HepG2 (cell line): ENCODE measurements around the gene CIROP. TPM values are rescaled to one million over a fixed set of nuclear protein-coding genes. Genes with fewer than 3 reads are reported as not detected.

Experiments
- AHR ChIP-seq: IDR thresholded peaks from 2 replicates; pipeline ENCODE4 v1.6.1; 2018; ENCODE audit warnings: missing genetic modification reagents, missing compliant biosample characterization
- ATRX ChIP-seq: sonication (generic); formaldehyde crosslinking; IDR thresholded peaks from 2 replicates; pipeline ENCODE4 v1.4.0; 2020; ENCODE audit warnings: missing genetic modification reagents, borderline replicate concordance
- CBFB ChIP-seq: sonication (generic); formaldehyde crosslinking; IDR thresholded peaks from 2 replicates; pipeline ENCODE4 v1.4.0; 2020; ENCODE audit warnings: missing genetic modification reagents
- HNF4A ChIP-seq: sonication (generic); formaldehyde crosslinking; IDR thresholded peaks from 2 replicates; pipeline ENCODE4 v1.4.0; 2020; ENCODE audit warnings: missing genetic modification reagents
- HOXA5 ChIP-seq: sonication (generic); formaldehyde crosslinking; IDR thresholded peaks from 2 replicates; pipeline ENCODE4 v1.4.0; 2020; ENCODE audit warnings: missing genetic modification reagents
- JUN ChIP-seq: sonication (generic); formaldehyde crosslinking; IDR thresholded peaks from 2 replicates; pipeline ENCODE4 v1.4.0; 2020; ENCODE audit warnings: mild to moderate bottlenecking, missing genetic modification reagents
- NCOA1 ChIP-seq: sonication (generic); formaldehyde crosslinking; IDR thresholded peaks from 2 replicates; pipeline ENCODE4 v1.9.0; 2021; ENCODE audit warnings: missing genetic modification reagents
- NFKBIZ ChIP-seq: IDR thresholded peaks from 2 replicates; pipeline ENCODE4 v1.6.1; 2018; ENCODE audit warnings: missing genetic modification reagents, missing compliant biosample characterization
- TAF1 ChIP-seq: sonication (generic); formaldehyde crosslinking; IDR thresholded peaks from 2 replicates; pipeline ENCODE4 v1.4.0; 2020; ENCODE audit warnings: missing genetic modification reagents
- THAP11 ChIP-seq: IDR thresholded peaks from 2 replicates; pipeline ENCODE4 v1.6.1; 2016; ENCODE audit warnings: missing biosample characterization, missing genetic modification reagents
- ZFP82 ChIP-seq: sonication (generic); formaldehyde crosslinking; IDR thresholded peaks from 2 replicates; pipeline ENCODE4 v1.5.1; 2020; ENCODE audit warnings: mild to moderate bottlenecking, missing genetic modification reagents, borderline replicate concordance
- ZNF44 ChIP-seq: sonication (generic); formaldehyde crosslinking; IDR thresholded peaks from 2 replicates; pipeline ENCODE4 v1.5.1; 2020; ENCODE audit warnings: mild to moderate bottlenecking, missing genetic modification reagents
- ZNF772 ChIP-seq: sonication (generic); formaldehyde crosslinking; IDR thresholded peaks from 2 replicates; pipeline ENCODE4 v1.5.0; 2020; ENCODE audit warnings: mild to moderate bottlenecking, missing genetic modification reagents
- polyA plus RNA-seq, 8 experiments: library from polyadenylated mRNA; depleted of rRNA in 3 of 8; stranded (reverse) in 7 of 8; unstranded in 1 of 8; fragments of >200 nt; fragmentation: Illumina TruSeq in 4 of 8; extraction: Trizol in 4 of 8; gene quantifications; 2 replicates each; pipeline versions ENCODE4 v1.2.1 to v1.2.3, GENCODE V29; 2011 to 2016; ENCODE audit warnings: low read depth in 4 of 8, missing spikeins in 1 of 8, mixed read lengths in 1 of 8; ENCODE audit not compliant: insufficient read depth in 1 of 8
- total RNA-seq, 5 experiments: library from RNA; depleted of rRNA; stranded (reverse); fragments of >200 nt; fragmentation: Illumina TruSeq; extraction: Trizol; gene quantifications; 2 replicates each; pipeline ENCODE4 v1.2.3, GENCODE V29; 2016; ENCODE audit warnings: low read depth in 1 of 5
- TF ChIP-seq, protein P1 (sequence below): sonication (generic); formaldehyde crosslinking; IDR thresholded peaks from 2 replicates; pipeline ENCODE4 v1.4.0; 2020; ENCODE audit warnings: missing genetic modification reagents, borderline replicate concordance
- TF ChIP-seq, protein P2 (sequence below): sonication (generic); formaldehyde crosslinking; IDR thresholded peaks from 2 replicates; pipeline ENCODE4 v1.5.1; 2020; ENCODE audit warnings: missing genetic modification reagents, mild to moderate bottlenecking, borderline replicate concordance
- TF ChIP-seq, protein P3 (sequence below): sonication (generic); formaldehyde crosslinking; IDR thresholded peaks from 2 replicates; pipeline ENCODE4 v1.4.0; 2020; ENCODE audit warnings: missing genetic modification reagents
- TF ChIP-seq, protein P4 (sequence below): fragments of 450-650 bp; IDR thresholded peaks from 2 replicates; pipeline ENCODE4 v1.6.1; 2017
- TF ChIP-seq, protein P5 (sequence below): sonication (generic); formaldehyde crosslinking; IDR thresholded peaks from 2 replicates; pipeline ENCODE4 v1.4.0; 2020; ENCODE audit warnings: missing genetic modification reagents
- TF ChIP-seq, protein P6 (sequence below): IDR thresholded peaks from 2 replicates; pipeline ENCODE4 v1.6.1; 2016; ENCODE audit warnings: missing biosample characterization, missing genetic modification reagents, low read depth
- TF ChIP-seq, protein P7 (sequence below): sonication (generic); formaldehyde crosslinking; IDR thresholded peaks from 2 replicates; pipeline ENCODE4 v1.4.0; 2020; ENCODE audit warnings: missing genetic modification reagents, borderline replicate concordance

The CIROP gene
- total and polyA plus RNA-seq, 2 of the 13 experiments (the other 11 are each of a cell fraction or from before 2014, with no cell fraction given): 0.07 TPM; not detected in 1

DNA sequence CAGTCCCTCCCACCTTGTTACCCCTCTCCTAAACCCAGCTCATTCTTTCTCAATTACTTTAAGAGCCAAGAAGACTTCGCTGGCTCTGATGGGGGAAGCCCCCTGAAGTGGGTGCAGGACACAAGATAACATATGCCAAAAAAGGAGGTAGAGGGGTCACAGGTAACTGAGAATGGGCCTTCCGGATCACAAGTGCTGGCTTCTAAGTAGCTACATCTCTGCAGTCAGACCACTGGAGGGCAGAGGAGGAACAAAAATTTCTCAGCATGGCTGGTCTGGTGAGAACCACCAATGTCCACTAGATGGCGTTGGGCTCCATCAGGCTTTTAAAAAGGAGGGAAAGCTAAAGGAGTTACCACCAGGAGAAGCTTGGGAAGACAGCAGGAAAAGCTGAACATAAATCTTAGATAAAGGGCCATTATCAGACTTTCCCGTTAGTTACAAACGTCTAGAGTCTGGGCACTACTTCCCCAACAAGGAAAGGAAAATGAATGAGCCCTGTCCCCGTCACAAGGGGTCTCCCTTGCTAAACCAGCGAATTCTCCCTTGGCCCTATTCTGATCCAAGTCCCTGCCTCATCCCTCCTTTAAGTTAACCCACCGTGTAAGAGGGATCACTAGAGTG, 35.9 kb downstream of the CIROP start (continued):
- TF ChIP-seq, protein P1, sequence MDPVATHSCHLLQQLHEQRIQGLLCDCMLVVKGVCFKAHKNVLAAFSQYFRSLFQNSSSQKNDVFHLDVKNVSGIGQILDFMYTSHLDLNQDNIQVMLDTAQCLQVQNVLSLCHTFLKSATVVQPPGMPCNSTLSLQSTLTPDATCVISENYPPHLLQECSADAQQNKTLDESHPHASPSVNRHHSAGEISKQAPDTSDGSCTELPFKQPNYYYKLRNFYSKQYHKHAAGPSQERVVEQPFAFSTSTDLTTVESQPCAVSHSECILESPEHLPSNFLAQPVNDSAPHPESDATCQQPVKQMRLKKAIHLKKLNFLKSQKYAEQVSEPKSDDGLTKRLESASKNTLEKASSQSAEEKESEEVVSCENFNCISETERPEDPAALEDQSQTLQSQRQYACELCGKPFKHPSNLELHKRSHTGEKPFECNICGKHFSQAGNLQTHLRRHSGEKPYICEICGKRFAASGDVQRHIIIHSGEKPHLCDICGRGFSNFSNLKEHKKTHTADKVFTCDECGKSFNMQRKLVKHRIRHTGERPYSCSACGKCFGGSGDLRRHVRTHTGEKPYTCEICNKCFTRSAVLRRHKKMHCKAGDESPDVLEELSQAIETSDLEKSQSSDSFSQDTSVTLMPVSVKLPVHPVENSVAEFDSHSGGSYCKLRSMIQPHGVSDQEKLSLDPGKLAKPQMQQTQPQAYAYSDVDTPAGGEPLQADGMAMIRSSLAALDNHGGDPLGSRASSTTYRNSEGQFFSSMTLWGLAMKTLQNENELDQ: no peak
- TF ChIP-seq ZFP82 (CRISPR knock-in tag) (no peak), ATRX (CRISPR knock-in tag) (no peak), HNF4A (no peak), CBFB (CRISPR knock-in tag) (no peak; the same call in 1 of the 2 replicates), NFKBIZ (peak; percentile 42; the same call in 1 of the 2 replicates), ZNF44 (no peak; the same call in 1 of the 2 replicates), TAF1 (CRISPR knock-in tag) (no peak; the same call in 1 of the 2 replicates), ZNF772 (CRISPR knock-in tag) (peak; percentile 91; the same call in 1 of the 2 replicates), THAP11 (CRISPR knock-in tag) (peak; percentile 80), AHR (CRISPR knock-in tag) (no peak), JUN (CRISPR knock-in tag) (no peak), HOXA5 (CRISPR knock-in tag) (peak; percentile 95; the same call in 1 of the 2 replicates), NCOA1 (no peak)
- TF ChIP-seq, protein P2, sequence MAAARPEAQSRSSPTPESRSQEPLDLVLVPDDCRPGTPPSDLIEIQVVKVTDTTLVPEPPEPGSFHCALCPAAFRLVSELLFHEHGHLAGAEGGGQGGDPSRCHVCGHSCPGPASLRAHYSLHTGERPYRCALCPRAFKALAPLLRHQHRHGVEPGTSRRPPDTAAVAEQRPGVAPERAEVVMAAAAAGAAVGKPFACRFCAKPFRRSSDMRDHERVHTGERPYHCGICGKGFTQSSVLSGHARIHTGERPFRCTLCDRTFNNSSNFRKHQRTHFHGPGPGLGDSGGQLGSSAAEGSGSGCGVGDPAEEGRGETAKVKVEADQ (CRISPR knock-in tag): no peak
- TF ChIP-seq, protein P3, sequence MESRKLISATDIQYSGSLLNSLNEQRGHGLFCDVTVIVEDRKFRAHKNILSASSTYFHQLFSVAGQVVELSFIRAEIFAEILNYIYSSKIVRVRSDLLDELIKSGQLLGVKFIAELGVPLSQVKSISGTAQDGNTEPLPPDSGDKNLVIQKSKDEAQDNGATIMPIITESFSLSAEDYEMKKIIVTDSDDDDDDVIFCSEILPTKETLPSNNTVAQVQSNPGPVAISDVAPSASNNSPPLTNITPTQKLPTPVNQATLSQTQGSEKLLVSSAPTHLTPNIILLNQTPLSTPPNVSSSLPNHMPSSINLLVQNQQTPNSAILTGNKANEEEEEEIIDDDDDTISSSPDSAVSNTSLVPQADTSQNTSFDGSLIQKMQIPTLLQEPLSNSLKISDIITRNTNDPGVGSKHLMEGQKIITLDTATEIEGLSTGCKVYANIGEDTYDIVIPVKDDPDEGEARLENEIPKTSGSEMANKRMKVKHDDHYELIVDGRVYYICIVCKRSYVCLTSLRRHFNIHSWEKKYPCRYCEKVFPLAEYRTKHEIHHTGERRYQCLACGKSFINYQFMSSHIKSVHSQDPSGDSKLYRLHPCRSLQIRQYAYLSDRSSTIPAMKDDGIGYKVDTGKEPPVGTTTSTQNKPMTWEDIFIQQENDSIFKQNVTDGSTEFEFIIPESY (CRISPR knock-in tag): peak; percentile 59; the same call in 1 of the 2 replicates
- TF ChIP-seq, protein P4, sequence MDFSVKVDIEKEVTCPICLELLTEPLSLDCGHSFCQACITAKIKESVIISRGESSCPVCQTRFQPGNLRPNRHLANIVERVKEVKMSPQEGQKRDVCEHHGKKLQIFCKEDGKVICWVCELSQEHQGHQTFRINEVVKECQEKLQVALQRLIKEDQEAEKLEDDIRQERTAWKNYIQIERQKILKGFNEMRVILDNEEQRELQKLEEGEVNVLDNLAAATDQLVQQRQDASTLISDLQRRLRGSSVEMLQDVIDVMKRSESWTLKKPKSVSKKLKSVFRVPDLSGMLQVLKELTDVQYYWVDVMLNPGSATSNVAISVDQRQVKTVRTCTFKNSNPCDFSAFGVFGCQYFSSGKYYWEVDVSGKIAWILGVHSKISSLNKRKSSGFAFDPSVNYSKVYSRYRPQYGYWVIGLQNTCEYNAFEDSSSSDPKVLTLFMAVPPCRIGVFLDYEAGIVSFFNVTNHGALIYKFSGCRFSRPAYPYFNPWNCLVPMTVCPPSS: no peak
- TF ChIP-seq, protein P5, sequence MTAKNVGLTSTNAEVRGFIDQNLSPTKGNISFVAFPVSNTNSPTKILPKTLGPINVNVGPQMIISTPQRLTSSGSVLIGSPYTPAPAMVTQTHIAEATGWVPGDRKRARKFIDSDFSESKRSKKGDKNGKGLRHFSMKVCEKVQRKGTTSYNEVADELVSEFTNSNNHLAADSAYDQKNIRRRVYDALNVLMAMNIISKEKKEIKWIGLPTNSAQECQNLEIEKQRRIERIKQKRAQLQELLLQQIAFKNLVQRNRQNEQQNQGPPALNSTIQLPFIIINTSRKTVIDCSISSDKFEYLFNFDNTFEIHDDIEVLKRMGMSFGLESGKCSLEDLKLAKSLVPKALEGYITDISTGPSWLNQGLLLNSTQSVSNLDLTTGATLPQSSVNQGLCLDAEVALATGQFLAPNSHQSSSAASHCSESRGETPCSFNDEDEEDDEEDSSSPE (CRISPR knock-in tag): peak; percentile 95
- TF ChIP-seq, protein P6, sequence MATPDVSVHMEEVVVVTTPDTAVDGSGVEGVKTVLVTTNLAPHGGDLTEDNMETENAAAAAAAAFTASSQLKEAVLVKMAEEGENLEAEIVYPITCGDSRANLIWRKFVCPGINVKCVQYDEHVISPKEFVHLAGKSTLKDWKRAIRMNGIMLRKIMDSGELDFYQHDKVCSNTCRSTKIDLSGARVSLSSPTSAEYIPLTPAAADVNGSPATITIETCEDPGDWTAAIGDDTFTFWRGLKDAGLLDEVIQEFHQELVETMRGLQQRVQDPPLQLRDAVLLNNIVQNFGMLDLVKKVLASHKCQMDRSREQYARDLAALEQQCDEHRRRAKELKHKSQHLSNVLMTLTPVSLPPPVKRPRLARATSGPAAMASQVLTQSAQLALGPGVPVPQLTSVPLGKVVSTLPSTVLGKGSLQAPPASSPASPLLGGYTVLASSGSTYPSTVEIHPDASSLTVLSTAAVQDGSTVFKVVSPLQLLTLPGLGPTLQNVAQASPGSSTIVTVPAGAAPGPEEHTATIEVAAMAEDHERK: no peak
- TF ChIP-seq, protein P7, sequence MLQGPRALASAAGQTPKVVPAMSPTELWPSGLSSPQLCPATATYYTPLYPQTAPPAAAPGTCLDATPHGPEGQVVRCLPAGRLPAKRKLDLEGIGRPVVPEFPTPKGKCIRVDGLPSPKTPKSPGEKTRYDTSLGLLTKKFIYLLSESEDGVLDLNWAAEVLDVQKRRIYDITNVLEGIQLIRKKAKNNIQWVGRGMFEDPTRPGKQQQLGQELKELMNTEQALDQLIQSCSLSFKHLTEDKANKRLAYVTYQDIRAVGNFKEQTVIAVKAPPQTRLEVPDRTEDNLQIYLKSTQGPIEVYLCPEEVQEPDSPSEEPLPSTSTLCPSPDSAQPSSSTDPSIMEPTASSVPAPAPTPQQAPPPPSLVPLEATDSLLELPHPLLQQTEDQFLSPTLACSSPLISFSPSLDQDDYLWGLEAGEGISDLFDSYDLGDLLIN (CRISPR knock-in tag): no peak
